SK-N-SH (cell line): ENCODE results near the gene TMEM178A. TPM values are rescaled to one million over a fixed set of nuclear protein-coding genes. Genes with fewer than 3 reads are reported as not detected.

Source experiments
- CTCF ChIA-PET: fragments of 300-600, 350-600 bp; formaldehyde crosslinking; extraction: SDS; loops from one replicate; lab custom pipeline; 2021; lab: Yijun Ruan, JAX
- POLR2A ChIA-PET: fragments of 350-600 bp; sonication (Branson Sonifier 250); formaldehyde crosslinking; extraction: SDS; loops from one replicate; lab custom pipeline; 2020; ENCODE audit warnings: antibody characterized with exemption, inconsistent platforms; lab: Yijun Ruan, JAX
- DNase-seq: peaks from one replicate; pipeline ENCODE4 v3.0.0; 2012
- H2AFZ ChIP-seq: fragments of 200-600 bp; sonication (generic); 2 replicates; pipeline ENCODE4 v1.8.1; 2016; ENCODE audit warnings: antibody characterized with exemption, mild to moderate bottlenecking, low read depth
- H3F3A ChIP-seq: fragments of 200-600 bp; sonication (generic); replicated peaks from 2 replicates; pipeline ENCODE3; 2016; ENCODE audit warnings: antibody characterized with exemption, mild to moderate bottlenecking; ENCODE audit not compliant: insufficient read depth
- H3K27ac ChIP-seq, 2 experiments: fragments of 200-500 bp in 1 of 2; fragments of 200-600 bp in 1 of 2; sonication (Bioruptor generic) in 1 of 2; sonication (generic), shearing (Covaris generic) in 1 of 2; 2 replicates each; pipeline versions ENCODE4 v1.5.1 to v1.6.1; 2014 to 2016; ENCODE audit warnings: low read depth in 2 of 2, inconsistent platforms in 1 of 2, low read length in 1 of 2, mild to moderate bottlenecking in 1 of 2, mixed read lengths in 1 of 2
- H3K27me3 ChIP-seq: fragments of 200-600 bp; sonication (generic), shearing (Covaris generic); 2 replicates; pipeline ENCODE4 v1.6.1; 2016; ENCODE audit warnings: mixed run types; ENCODE audit not compliant: insufficient read depth
- H3K36me3 ChIP-seq, 2 experiments: fragments of 200-500 bp in 1 of 2; fragments of 200-600 bp in 1 of 2; sonication (Bioruptor generic) in 1 of 2; sonication (generic) in 1 of 2; replicated peaks in 1 of 2; 2 replicates each; pipeline versions ENCODE3 to v1.5.1; 2014 to 2016; ENCODE audit warnings: low read length in 1 of 2, mild to moderate bottlenecking in 1 of 2; ENCODE audit not compliant: insufficient read depth in 2 of 2, control insufficient read depth in 1 of 2
- H3K4me1 ChIP-seq, 2 experiments: fragments of 200-500 bp in 1 of 2; fragments of 200-600 bp in 1 of 2; sonication (Bioruptor generic) in 1 of 2; sonication (generic), shearing (Covaris generic) in 1 of 2; 2 replicates each; pipeline versions ENCODE4 v1.5.1 to v1.6.1; 2014 to 2016; ENCODE audit warnings: low read depth in 1 of 2, low read length in 1 of 2, mixed run types in 1 of 2; ENCODE audit not compliant: insufficient read depth in 2 of 2, control insufficient read depth in 1 of 2
- H3K4me2 ChIP-seq: fragments of 200-600 bp; sonication (generic), shearing (Covaris generic); 2 replicates; pipeline ENCODE4 v1.6.1; 2017; ENCODE audit warnings: mixed run types
- H3K4me3 ChIP-seq, 2 experiments: fragments of 200-500 bp in 1 of 2; fragments of 200-600 bp in 1 of 2; sonication (Bioruptor generic) in 1 of 2; sonication (generic), shearing (Covaris generic) in 1 of 2; 2 replicates each; pipeline versions ENCODE4 v1.5.1 to v1.8.1; 2014 to 2016; ENCODE audit warnings: low read depth in 2 of 2, inconsistent platforms in 1 of 2, low read length in 1 of 2, mild to moderate bottlenecking in 1 of 2, mixed read lengths in 1 of 2, moderate library complexity in 1 of 2
- H3K79me2 ChIP-seq: fragments of 200-600 bp; sonication (generic); 2 replicates; pipeline ENCODE4 v1.8.1; 2017; ENCODE audit warnings: mild to moderate bottlenecking; ENCODE audit not compliant: insufficient read depth
- H3K9ac ChIP-seq: fragments of 200-600 bp; sonication (generic); 2 replicates; pipeline ENCODE4 v1.6.1; 2017; ENCODE audit warnings: mixed run types
- H3K9me2 ChIP-seq: fragments of 200-600 bp; sonication (generic); 2 replicates; pipeline ENCODE4 v1.6.1; 2017; ENCODE audit warnings: mixed run types
- H3K9me3 ChIP-seq: fragments of 200-600 bp; sonication (generic); 2 replicates; pipeline ENCODE4 v1.6.1; 2017; ENCODE audit warnings: mixed run types, mild to moderate bottlenecking, moderate library complexity
- H4K20me1 ChIP-seq: fragments of 200-600 bp; sonication (generic); 2 replicates; pipeline ENCODE4 v1.6.1; 2017; ENCODE audit warnings: mild to moderate bottlenecking, mixed run types; ENCODE audit not compliant: insufficient read depth
- CHD2 ChIP-seq: fragments of 150-350 bp; IDR thresholded peaks from 2 replicates; pipeline ENCODE4 v1.6.1; 2018; ENCODE audit warnings: low read length; ENCODE audit not compliant: partially characterized antibody
- CTCF ChIP-seq: fragments of 200-600 bp; sonication (generic); IDR thresholded peaks from 2 replicates; pipeline ENCODE4 v1.6.1; 2017; ENCODE audit warnings: antibody characterized with exemption, mild to moderate bottlenecking, moderate library complexity
- ELF1 ChIP-seq: IDR thresholded peaks from 2 replicates; pipeline ENCODE4 v1.4.0; 2012
- EP300 ChIP-seq, 2 experiments: IDR thresholded peaks; 2 replicates each; pipeline versions ENCODE4 v1.4.0 to v1.6.1; 2012; ENCODE audit warnings: borderline replicate concordance in 1 of 2, low read depth in 1 of 2, low read length in 1 of 2
- EZH2phosphoT487 ChIP-seq: fragments of 200-600 bp; sonication (generic); IDR thresholded peaks from 2 replicates; pipeline ENCODE4 v1.6.1; 2017; ENCODE audit warnings: low read depth, mixed run types, mild to moderate bottlenecking, antibody characterized with exemption, moderate library complexity, borderline replicate concordance
- FOXJ3 ChIP-seq: sonication (generic); formaldehyde crosslinking; IDR thresholded peaks from 2 replicates; pipeline ENCODE4 v1.5.1; 2020; ENCODE audit warnings: mild to moderate bottlenecking, missing genetic modification reagents
- GABPA ChIP-seq: IDR thresholded peaks from 2 replicates; pipeline ENCODE4 v1.4.0; 2012; ENCODE audit warnings: low read depth, mild to moderate bottlenecking
- GATA2 ChIP-seq: sonication (generic); formaldehyde crosslinking; IDR thresholded peaks from 2 replicates; pipeline ENCODE4 v1.5.0; 2020; ENCODE audit warnings: mild to moderate bottlenecking, missing genetic modification reagents
- MEF2A ChIP-seq: IDR thresholded peaks from 2 replicates; pipeline ENCODE4 v1.4.0; 2012; ENCODE audit warnings: low read depth, borderline replicate concordance
- MXI1 ChIP-seq: IDR thresholded peaks from 2 replicates; pipeline ENCODE4 v1.6.1; 2012; ENCODE audit warnings: mild to moderate bottlenecking, low read depth, low read length, improper control_type of control experiment
- NFIC ChIP-seq: IDR thresholded peaks from 2 replicates; pipeline ENCODE4 v1.4.0; 2012; ENCODE audit warnings: borderline replicate concordance
- POLR2AphosphoS5 ChIP-seq: IDR thresholded peaks from 2 replicates; pipeline ENCODE4 v1.6.1; 2012; ENCODE audit warnings: low read depth, low read length
- RAD21 ChIP-seq: IDR thresholded peaks from 2 replicates; pipeline ENCODE4 v1.6.1; 2012; ENCODE audit warnings: mild to moderate bottlenecking, low read length
- REST ChIP-seq: IDR thresholded peaks from 2 replicates; pipeline ENCODE4 v1.6.1; 2012; ENCODE audit warnings: mild to moderate bottlenecking, low read depth, low read length, moderate library complexity
- RFX5 ChIP-seq: IDR thresholded peaks from 2 replicates; pipeline ENCODE4 v1.6.1; 2012; ENCODE audit warnings: mild to moderate bottlenecking, improper control_type of control experiment, low read length
- RXRA ChIP-seq: IDR thresholded peaks from 2 replicates; pipeline ENCODE4 v1.4.0; 2012; ENCODE audit warnings: low read depth, mild to moderate bottlenecking, borderline replicate concordance
- SIN3A ChIP-seq: IDR thresholded peaks from 2 replicates; pipeline ENCODE4 v1.6.1; 2012; ENCODE audit warnings: low read depth, mild to moderate bottlenecking, low read length, moderate library complexity, borderline replicate concordance
- SMC3 ChIP-seq: IDR thresholded peaks from 2 replicates; pipeline ENCODE4 v1.6.1; 2012; ENCODE audit warnings: low read depth, low read length, improper control_type of control experiment
- TCF12 ChIP-seq: IDR thresholded peaks from 2 replicates; pipeline ENCODE4 v1.4.0; 2012
- YY1 ChIP-seq: IDR thresholded peaks from 2 replicates; pipeline ENCODE4 v1.4.0; 2012; ENCODE audit warnings: low read depth, mild to moderate bottlenecking
- ZBTB33 ChIP-seq: IDR thresholded peaks from 2 replicates; pipeline ENCODE4 v1.4.0; 2012; ENCODE audit warnings: low read depth, borderline replicate concordance
- WGBS: methylation state at CpG from one replicate; pipeline ENCODE4 v1.1.6; 2017; ENCODE audit warnings: low lambda C conversion rate; 5-methylcytosine and 5-hydroxymethylcytosine counted together
- polyA plus RNA-seq, 3 experiments: library from polyadenylated mRNA; depleted of rRNA; stranded (reverse); fragments of >200 nt; gene quantifications; 2 replicates each; pipeline ENCODE4 v1.2.3, GENCODE V29; 2012

Gene TMEM178A
- polyA plus RNA-seq, 1 of the 3 experiments (the other 2 are of a cell fraction): 0.84 TPM

DNA sequence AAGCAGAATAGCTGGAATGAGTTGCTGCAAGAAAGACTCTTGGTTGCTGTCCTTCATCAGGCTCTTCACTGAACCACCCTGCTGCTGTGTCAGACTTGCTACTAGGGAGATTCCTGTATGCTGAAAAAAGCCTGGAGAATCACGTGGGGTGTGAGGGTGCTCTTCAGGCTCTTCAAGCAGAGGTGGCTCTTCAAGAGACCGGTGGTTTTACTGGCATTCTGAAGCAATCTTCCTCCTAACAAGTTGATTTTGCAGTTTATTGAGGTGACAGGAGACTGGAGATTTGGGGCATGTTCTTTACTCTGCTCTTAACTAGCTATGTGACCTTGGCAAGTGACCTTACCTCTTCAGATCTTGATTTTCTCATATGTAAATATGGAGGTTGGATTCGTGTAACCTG lies 14.1 kb downstream of the TMEM178A start:
- H3K27ac ChIP-seq: no peak overlapping the region
- WGBS: 28% methylated on average over 3 of the region's 3 CpGs
- POLR2A ChIA-PET: no interaction called here
- no peak for DNase-seq
- H3K4me3 ChIP-seq: no peak overlapping the region
- H3F3A ChIP-seq: no peaks in the 10 kb centered on the region
- no peak overlapping the region for H3K4me2 ChIP-seq
- H2AFZ ChIP-seq: no peak overlapping the region
- no peaks in the 10 kb centered on the region for H4K20me1 ChIP-seq
- no peaks in the 10 kb centered on the region; the same call in 1 of the 2 replicates for H3K27me3 ChIP-seq
- H3K36me3 ChIP-seq: no peaks in the 10 kb centered on the region
- no peaks in the 10 kb centered on the region for H3K9me2 ChIP-seq
- no peaks in the 10 kb centered on the region for H3K79me2 ChIP-seq
- peaks cover 0 to 4% of the 10 kb centered on the region in 2 experiments; a peak in 2 of 4 replicates for H3K4me1 ChIP-seq
- peaks cover 4% of the 10 kb centered on the region; the same call in 1 of the 2 replicates for H3K9me3 ChIP-seq
- TF ChIP-seq RXRA (no peak), CHD2 (no peak), MEF2A (no peak), CTCF (no peak), ELF1 (no peak), NFIC (no peak), TCF12 (no peak), POLR2AphosphoS5 (no peak), SMC3 (no peak), RAD21 (no peak), YY1 (no peak)
- TF ChIP-seq, all 33 proteins: peak for 0
- H3K9ac ChIP-seq: no peak overlapping the region
- CTCF ChIA-PET: interaction anchor here (0.6 to 1.0 kb wide), 2 partner anchors 13 to 158 kb away, joined by 3 read pairs; no protein-coding TSS in a partner anchor

DNA sequence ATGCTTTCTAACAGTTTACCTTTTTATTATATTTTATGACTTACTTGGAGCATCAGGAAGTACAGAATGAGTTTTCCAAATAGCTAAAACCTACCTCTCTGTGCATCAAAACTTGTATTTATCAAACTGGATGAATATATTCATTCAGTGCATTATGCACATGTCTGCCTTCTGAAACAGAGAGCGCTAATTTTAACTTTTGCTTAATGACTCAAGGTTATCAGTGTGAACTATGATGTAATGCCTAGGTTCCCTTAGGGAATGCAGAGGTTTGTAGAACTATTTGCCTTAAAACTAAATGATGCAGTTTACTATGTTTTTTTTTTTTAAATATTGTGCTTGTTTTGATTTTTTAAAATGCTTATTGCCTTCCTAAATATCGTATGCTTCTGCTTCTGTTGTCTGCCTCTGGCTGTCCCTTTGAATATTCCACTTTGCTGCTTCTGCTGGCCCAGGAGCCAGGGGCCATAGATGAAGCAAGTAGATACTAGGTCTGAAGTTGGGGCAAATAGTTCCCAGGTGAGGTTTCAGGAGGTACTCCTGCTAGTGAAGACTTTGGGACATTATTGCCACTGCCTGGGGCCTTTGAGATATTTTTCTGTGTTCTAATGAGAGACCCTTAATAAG lies 16.5 kb downstream of the TMEM178A start:
- no peak for DNase-seq
- POLR2A ChIA-PET: no interaction called here
- H3K9ac ChIP-seq: no peak overlapping the region
- TF ChIP-seq RFX5: no peak
- no peak for TF ChIP-seq GATA2 (CRISPR knock-in tag)
- TF ChIP-seq GABPA: no peak
- TF ChIP-seq EZH2phosphoT487: no peak
- TF ChIP-seq FOXJ3 (CRISPR knock-in tag): no peak
- no peak for TF ChIP-seq ELF1
- TF ChIP-seq REST: no peak
- no peak for TF ChIP-seq ZBTB33
- TF ChIP-seq SIN3A: no peak
- no peak for TF ChIP-seq TCF12
- TF ChIP-seq EP300 (IDR thresholded peaks at IDR 0.05; ENCODE audit: borderline replicate concordance in 1 of 2, low read depth in 1 of 2, low read length in 1 of 2): no peak
- TF ChIP-seq RXRA: no peak
- no peak for TF ChIP-seq MXI1

More for the DNA sequence above, 16.5 kb downstream of the TMEM178A start:
- H3K27me3 ChIP-seq: no peaks in the 10 kb centered on the region; the same call in 1 of the 2 replicates
- peaks cover 4% of the 10 kb centered on the region; the same call in 1 of the 2 replicates for H3K9me3 ChIP-seq
- no peaks in the 10 kb centered on the region for H3K9me2 ChIP-seq
- no peaks in the 10 kb centered on the region for H3F3A ChIP-seq
- H3K4me3 ChIP-seq: no peak overlapping the region
- no peaks in the 10 kb centered on the region for H4K20me1 ChIP-seq
- no peak overlapping the region for H2AFZ ChIP-seq
- peaks cover 0 to 4% of the 10 kb centered on the region in 2 experiments; a peak in 2 of 4 replicates for H3K4me1 ChIP-seq
- no peak overlapping the region for H3K4me2 ChIP-seq
- CTCF ChIA-PET: interaction anchor here (0.6 kb wide), 1 partner anchor 335 kb away, joined by 3 read pairs; no protein-coding TSS in a partner anchor
- 56% methylated on average over 2 of the region's 2 CpGs for WGBS
- H3K79me2 ChIP-seq: no peaks in the 10 kb centered on the region
- H3K36me3 ChIP-seq: no peaks in the 10 kb centered on the region
- no peak overlapping the region for H3K27ac ChIP-seq
